GM18519 (cell line): Measurements from ENCODE around the gene PTPN9.
"Not testable (repeated sequence)": the region's sequence is repeated elsewhere in the genome, so short reads cannot be mapped to it uniquely, and the experiment has no call there.

Experiments used
- ATAC-seq: cut with Tn5 transposase; IDR thresholded peaks from one replicate; pipeline ENCODE4 v1.9.1; 2021; ENCODE audit warnings: mild to moderate bottlenecking, moderate library complexity; ENCODE audit not compliant: unreplicated experiment, low FRiP score

The PTPN9 gene

GRCh38 chr15:75455424-75455981 lies 123.6 kb downstream of the PTPN9 start:
- ATAC-seq = no peak

GRCh38 chr15:75454471-75455378 lies 124.4 kb downstream of the PTPN9 start:
- ATAC-seq = no peak

GRCh38 chr15:75453703-75454470 lies 125.2 kb downstream of the PTPN9 start:
- peak; percentile 28 for ATAC-seq

- ATAC-seq = no peak
These were observed 126.0 kb downstream of the PTPN9 start for GRCh38 chr15:75452865-75453702.

GRCh38 chr15:75452364-75452864 lies 126.7 kb downstream of the PTPN9 start:
- no peak for ATAC-seq

- ATAC-seq = peak; percentile 30
These were observed 127.3 kb downstream of the PTPN9 start, which contains the start of gene SIN3A for GRCh38 chr15:75451674-75452363. SIN3A (minus strand) TSS chr15:75451690; CDS start chr15:75430375, 21,315 bp downstream.

GRCh38 chr15:75451202-75451673 lies 127.9 kb downstream of the PTPN9 start:
- no peak for ATAC-seq

GRCh38 chr15:75450307-75451201 lies 128.6 kb downstream of the PTPN9 start:
- ATAC-seq = no peak

GRCh38 chr15:75449585-75450306 lies 129.4 kb downstream of the PTPN9 start:
- ATAC-seq = no peak

- not testable (repeated sequence) for ATAC-seq
These were observed 130.9 kb downstream of the PTPN9 start for GRCh38 chr15:75448171-75448570.

GRCh38 chr15:75446151-75446550 lies 133.0 kb downstream of the PTPN9 start:
- no peak for ATAC-seq

- not testable (repeated sequence) for ATAC-seq
These were observed 133.8 kb downstream of the PTPN9 start for GRCh38 chr15:75445324-75445723.

GRCh38 chr15:75443972-75444453 lies 135.1 kb downstream of the PTPN9 start:
- not testable (repeated sequence) for ATAC-seq

GRCh38 chr15:75437721-75438120 lies 141.4 kb downstream of the PTPN9 start:
- ATAC-seq = no peak

- no peak for ATAC-seq
These were observed 142.2 kb downstream of the PTPN9 start for GRCh38 chr15:75436881-75437280.

- ATAC-seq = no peak
These were observed 147.4 kb downstream of the PTPN9 start for GRCh38 chr15:75431682-75432081.

GRCh38 chr15:75431270-75431669 lies 147.8 kb downstream of the PTPN9 start:
- no peak for ATAC-seq
